Measurements from ENCODE around the gene DDX46.
"Not testable (repeated sequence)": the region's sequence is repeated elsewhere in the genome, so short reads cannot be mapped to it uniquely, and the experiment has no call there.

Gene DDX46

DNA sequence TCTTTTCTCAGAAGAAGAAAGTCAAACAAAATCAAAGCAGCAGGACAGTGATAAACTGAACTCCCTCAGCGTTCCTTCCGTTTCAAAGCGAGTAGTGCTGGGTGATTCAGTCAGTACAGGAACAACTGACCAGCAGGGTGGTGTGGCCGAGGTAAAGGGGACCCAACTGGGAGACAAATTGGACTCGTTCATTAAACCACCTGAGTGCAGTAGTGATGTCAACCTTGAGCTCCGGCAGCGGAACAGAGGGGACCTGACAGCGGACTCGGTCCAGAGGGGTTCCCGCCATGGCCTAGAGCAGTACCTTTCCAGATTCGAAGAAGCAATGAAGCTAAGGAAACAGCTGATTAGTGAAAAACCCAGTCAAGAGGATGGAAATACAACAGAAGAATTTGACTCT, 17.5 kb upstream of the DDX46 start:
- Histone ChIP-seq H3K9ac (ENCODE audit: low read depth, low read length) (no peak overlapping the region), H3K4me3 (ENCODE audit: low read depth, low read length) (no peak overlapping the region), H3K27me3 (ENCODE audit: control insufficient read depth, insufficient read depth, low read length) (no peaks in the 10 kb centered on the region), H3K9me3 (ENCODE audit: control insufficient read depth, insufficient read depth, low read length) (no peaks in the 10 kb centered on the region), H3K36me3 (ENCODE audit: control insufficient read depth, insufficient read depth, low read length) (peaks cover 34% of the 10 kb centered on the region), H3K27ac (ENCODE audit: low read depth, low read length) (no peak overlapping the region), H3K4me1 (ENCODE audit: control insufficient read depth, insufficient read depth, low read length) (peaks cover 7% of the 10 kb centered on the region; the same call in 1 of the 2 replicates)

DNA sequence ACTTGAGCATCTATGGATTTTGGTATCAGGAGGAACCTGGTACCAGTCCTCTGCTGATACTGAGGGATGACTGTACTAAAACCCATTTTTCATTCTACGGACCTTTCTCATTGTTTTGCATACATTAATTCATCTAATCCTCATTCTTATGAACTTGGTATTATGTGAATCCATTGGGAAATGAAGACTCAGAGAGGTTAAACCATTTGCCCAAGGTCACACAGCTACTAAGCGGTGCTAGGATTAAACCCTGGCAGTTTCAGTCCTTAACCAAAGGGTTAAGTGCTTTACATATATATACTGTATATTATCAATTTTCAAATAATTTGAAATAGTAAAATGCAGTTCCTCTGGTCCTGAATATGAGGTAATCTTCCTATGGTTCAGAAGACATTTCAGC, 16.4 kb upstream of the DDX46 start:
- peaks cover 34% of the 10 kb centered on the region for H3K36me3 ChIP-seq (ENCODE audit: control insufficient read depth, insufficient read depth, low read length)
- no peak overlapping the region for H3K27ac ChIP-seq (ENCODE audit: low read depth, low read length)
- no peak overlapping the region for H3K4me3 ChIP-seq (ENCODE audit: low read depth, low read length)
- H3K9ac ChIP-seq (ENCODE audit: low read depth, low read length) = no peak overlapping the region
- H3K4me1 ChIP-seq (ENCODE audit: control insufficient read depth, insufficient read depth, low read length) = peaks cover 7% of the 10 kb centered on the region; the same call in 1 of the 2 replicates
- H3K9me3 ChIP-seq (ENCODE audit: control insufficient read depth, insufficient read depth, low read length) = no peaks in the 10 kb centered on the region
- H3K27me3 ChIP-seq (ENCODE audit: control insufficient read depth, insufficient read depth, low read length) = no peaks in the 10 kb centered on the region

DNA sequence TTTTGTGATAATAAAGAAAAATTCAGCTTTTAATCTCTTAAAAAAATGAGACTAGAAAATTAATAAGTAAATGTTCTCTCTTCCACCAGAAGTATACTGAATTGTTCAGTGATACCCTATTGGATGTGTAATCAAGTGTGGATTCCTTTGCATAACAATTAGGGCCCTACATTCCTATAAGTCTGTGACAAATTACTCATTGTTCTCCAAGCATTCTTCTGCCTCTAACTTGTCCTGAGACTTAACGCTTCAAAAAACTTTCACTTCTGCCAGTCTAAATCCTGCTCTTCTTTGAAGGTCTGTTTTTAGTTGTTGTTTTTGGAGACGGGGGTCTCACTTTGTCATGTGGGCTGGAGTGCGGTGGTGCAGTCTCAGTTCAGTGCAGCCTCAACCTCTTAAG, 9.2 kb upstream of the DDX46 start:
- Histone ChIP-seq H3K27me3 (ENCODE audit: control insufficient read depth, insufficient read depth, low read length) (no peaks in the 10 kb centered on the region), H3K9me3 (ENCODE audit: control insufficient read depth, insufficient read depth, low read length) (no peaks in the 10 kb centered on the region), H3K9ac (ENCODE audit: low read depth, low read length) (peak overlapping the region; percentile 51; the same call in 1 of the 2 replicates), H3K36me3 (ENCODE audit: control insufficient read depth, insufficient read depth, low read length) (peaks cover 23% of the 10 kb centered on the region), H3K27ac (ENCODE audit: low read depth, low read length) (peak overlapping the region; percentile 64), H3K4me1 (ENCODE audit: control insufficient read depth, insufficient read depth, low read length) (0 out of 2 replicates have a peak, but pooled peaks cover 5% of the 10 kb centered on the region), H3K4me3 (ENCODE audit: low read depth, low read length) (no peak overlapping the region)

DNA sequence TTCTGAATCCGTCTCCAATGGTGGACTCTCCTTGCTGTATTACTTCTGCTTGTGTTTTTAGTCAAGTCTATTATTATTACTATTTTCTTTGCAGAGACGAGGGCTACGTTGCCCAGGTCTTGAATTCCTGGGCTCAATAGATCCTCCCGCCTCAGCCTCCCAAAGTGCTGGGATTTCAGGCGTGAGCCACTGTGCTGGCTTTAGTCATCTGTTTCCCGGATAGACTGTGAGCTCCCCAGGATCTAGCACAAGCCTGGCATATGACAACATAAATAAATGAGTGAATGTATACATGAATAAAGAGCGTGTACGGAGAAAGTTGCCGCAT, 439 bp upstream of the DDX46 start:
- Histone ChIP-seq H3K4me1 (ENCODE audit: control insufficient read depth, insufficient read depth, low read length) (peaks cover 7% of the 10 kb centered on the region; the same call in 1 of the 2 replicates), H3K9me3 (ENCODE audit: control insufficient read depth, insufficient read depth, low read length) (no peaks in the 10 kb centered on the region), H3K36me3 (ENCODE audit: control insufficient read depth, insufficient read depth, low read length) (peaks cover 9% of the 10 kb centered on the region), H3K27me3 (ENCODE audit: control insufficient read depth, insufficient read depth, low read length) (no peaks in the 10 kb centered on the region), H3K27ac (ENCODE audit: low read depth, low read length) (peak overlapping the region; percentile 1), H3K9ac (ENCODE audit: low read depth, low read length) (peak overlapping the region; percentile 45; the same call in 1 of the 2 replicates), H3K4me3 (ENCODE audit: low read depth, low read length) (peak overlapping the region; percentile 96)

- H3K36me3 ChIP-seq (ENCODE audit: control insufficient read depth, insufficient read depth, low read length) = peaks cover 94% of the 10 kb centered on the region
- not testable (repeated sequence) for H3K4me1 ChIP-seq (ENCODE audit: control insufficient read depth, insufficient read depth, low read length); H3K9ac ChIP-seq (ENCODE audit: low read depth, low read length); H3K27me3 ChIP-seq (ENCODE audit: control insufficient read depth, insufficient read depth, low read length); H3K27ac ChIP-seq (ENCODE audit: low read depth, low read length); H3K4me3 ChIP-seq (ENCODE audit: low read depth, low read length); H3K9me3 ChIP-seq (ENCODE audit: control insufficient read depth, insufficient read depth, low read length)
Observed at GRCh38 chr5:134767528-134768291, 9.1 kb downstream of the DDX46 start.

GRCh38 chr5:134769206-134769605, 10.6 kb downstream of the DDX46 start:
- H3K27ac ChIP-seq (ENCODE audit: low read depth, low read length) = no peak overlapping the region
- H3K36me3 ChIP-seq (ENCODE audit: control insufficient read depth, insufficient read depth, low read length) = peaks cover 95% of the 10 kb centered on the region
- no peaks in the 10 kb centered on the region for H3K27me3 ChIP-seq (ENCODE audit: control insufficient read depth, insufficient read depth, low read length)
- H3K9ac ChIP-seq (ENCODE audit: low read depth, low read length) = no peak overlapping the region
- no peak overlapping the region for H3K4me3 ChIP-seq (ENCODE audit: low read depth, low read length)
- H3K9me3 ChIP-seq (ENCODE audit: control insufficient read depth, insufficient read depth, low read length) = no peaks in the 10 kb centered on the region
- no peaks in the 10 kb centered on the region for H3K4me1 ChIP-seq (ENCODE audit: control insufficient read depth, insufficient read depth, low read length)

GRCh38 chr5:134772461-134773125, 14.0 kb downstream of the DDX46 start:
- Histone ChIP-seq H3K9me3 (ENCODE audit: control insufficient read depth, insufficient read depth, low read length) (no peaks in the 10 kb centered on the region), H3K27ac (ENCODE audit: low read depth, low read length) (no peak overlapping the region), H3K9ac (ENCODE audit: low read depth, low read length) (no peak overlapping the region), H3K27me3 (ENCODE audit: control insufficient read depth, insufficient read depth, low read length) (no peaks in the 10 kb centered on the region), H3K36me3 (ENCODE audit: control insufficient read depth, insufficient read depth, low read length) (peaks cover 97% of the 10 kb centered on the region), H3K4me3 (ENCODE audit: low read depth, low read length) (no peak overlapping the region), H3K4me1 (ENCODE audit: control insufficient read depth, insufficient read depth, low read length) (no peaks in the 10 kb centered on the region)

DNA sequence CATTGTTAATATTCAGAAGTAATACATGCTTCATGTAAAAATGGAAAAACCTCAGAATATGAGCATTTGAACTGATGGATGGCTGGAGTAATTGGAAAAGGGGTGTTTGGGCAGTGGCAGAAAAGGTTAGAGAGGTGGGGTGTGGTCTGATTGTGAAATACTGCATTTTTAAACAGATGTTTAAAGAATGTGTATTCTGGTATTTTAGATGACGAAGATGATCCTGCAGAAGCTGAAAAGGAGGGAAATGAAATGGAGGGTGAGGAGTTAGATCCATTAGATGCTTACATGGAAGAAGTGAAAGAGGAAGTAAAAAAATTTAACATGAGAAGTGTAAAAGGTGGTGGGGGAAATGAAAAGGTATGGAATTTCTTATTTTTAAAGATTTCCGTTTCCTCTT, 18.8 kb downstream of the DDX46 start:
- H3K9me3 ChIP-seq (ENCODE audit: control insufficient read depth, insufficient read depth, low read length) = no peaks in the 10 kb centered on the region

DNA sequence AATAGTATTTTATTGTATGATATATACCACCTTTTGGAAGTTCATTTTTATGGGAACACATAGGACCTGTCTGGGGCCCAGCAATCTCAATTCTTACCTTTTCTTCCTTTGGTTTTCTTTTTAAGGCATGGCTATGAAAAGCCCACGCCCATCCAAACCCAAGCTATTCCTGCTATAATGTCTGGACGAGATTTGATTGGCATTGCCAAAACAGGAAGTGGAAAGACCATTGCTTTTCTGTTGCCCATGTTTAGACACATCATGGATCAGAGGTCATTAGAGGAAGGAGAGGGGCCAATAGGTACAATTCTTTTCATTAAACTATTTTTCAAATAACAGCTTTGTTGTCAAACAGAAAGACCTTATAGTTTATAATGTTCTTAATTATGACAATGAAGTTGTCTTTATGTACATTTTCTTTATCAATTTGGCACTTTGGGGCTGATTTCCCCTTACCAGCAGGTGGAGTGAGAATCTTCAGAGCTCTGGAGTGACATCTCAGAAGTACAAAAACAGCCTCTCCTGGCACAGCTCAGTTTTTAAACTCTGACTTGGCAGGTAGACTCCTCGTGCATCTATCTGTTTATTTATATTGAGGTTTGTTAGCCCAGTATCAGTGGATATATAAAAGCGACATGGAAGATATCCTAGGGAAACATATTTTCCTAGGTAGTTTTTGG, 25.8 kb downstream of the DDX46 start:
- H3K4me3 ChIP-seq (ENCODE audit: low read depth, low read length) = no peak overlapping the region
- peak overlapping the region; percentile 80 for H3K27ac ChIP-seq (ENCODE audit: low read depth, low read length)
- H3K9me3 ChIP-seq (ENCODE audit: control insufficient read depth, insufficient read depth, low read length) = no peaks in the 10 kb centered on the region
- no peaks in the 10 kb centered on the region for H3K27me3 ChIP-seq (ENCODE audit: control insufficient read depth, insufficient read depth, low read length)
- H3K4me1 ChIP-seq (ENCODE audit: control insufficient read depth, insufficient read depth, low read length) = peaks cover 7% of the 10 kb centered on the region; the same call in 1 of the 2 replicates
- no peak overlapping the region for H3K9ac ChIP-seq (ENCODE audit: low read depth, low read length)
- H3K36me3 ChIP-seq (ENCODE audit: control insufficient read depth, insufficient read depth, low read length) = peaks cover 99% of the 10 kb centered on the region

More for the DNA sequence above, 18.8 kb downstream of the DDX46 start:
- Histone ChIP-seq H3K27me3 (ENCODE audit: control insufficient read depth, insufficient read depth, low read length) (no peaks in the 10 kb centered on the region), H3K4me3 (ENCODE audit: low read depth, low read length) (no peak overlapping the region), H3K9ac (ENCODE audit: low read depth, low read length) (no peak overlapping the region), H3K27ac (ENCODE audit: low read depth, low read length) (no peak overlapping the region), H3K4me1 (ENCODE audit: control insufficient read depth, insufficient read depth, low read length) (no peaks in the 10 kb centered on the region), H3K36me3 (ENCODE audit: control insufficient read depth, insufficient read depth, low read length) (peaks cover 95% of the 10 kb centered on the region)

- Histone ChIP-seq H3K9ac (ENCODE audit: low read depth, low read length) (no peak overlapping the region), H3K27ac (ENCODE audit: low read depth, low read length) (peak overlapping the region; percentile 80), H3K4me1 (ENCODE audit: control insufficient read depth, insufficient read depth, low read length) (peaks cover 7% of the 10 kb centered on the region; the same call in 1 of the 2 replicates), H3K27me3 (ENCODE audit: control insufficient read depth, insufficient read depth, low read length) (no peaks in the 10 kb centered on the region), H3K36me3 (ENCODE audit: control insufficient read depth, insufficient read depth, low read length) (peaks cover 99% of the 10 kb centered on the region), H3K9me3 (ENCODE audit: control insufficient read depth, insufficient read depth, low read length) (no peaks in the 10 kb centered on the region), H3K4me3 (ENCODE audit: low read depth, low read length) (no peak overlapping the region)
Observed at GRCh38 chr5:134784946-134785620, 26.5 kb downstream of the DDX46 start.
